GM21526 (cell line): ENCODE data around the gene C11orf24.
"Not testable (repeated sequence)": the region's sequence is repeated elsewhere in the genome, so short reads cannot be mapped to it uniquely, and the experiment has no call there.

Experiments
- ATAC-seq: cut with Tn5 transposase; IDR thresholded peaks from one replicate; pipeline ENCODE4 v1.9.1; 2021; ENCODE audit warnings: moderate library complexity; ENCODE audit not compliant: unreplicated experiment, low FRiP score

The C11orf24 gene

DNA sequence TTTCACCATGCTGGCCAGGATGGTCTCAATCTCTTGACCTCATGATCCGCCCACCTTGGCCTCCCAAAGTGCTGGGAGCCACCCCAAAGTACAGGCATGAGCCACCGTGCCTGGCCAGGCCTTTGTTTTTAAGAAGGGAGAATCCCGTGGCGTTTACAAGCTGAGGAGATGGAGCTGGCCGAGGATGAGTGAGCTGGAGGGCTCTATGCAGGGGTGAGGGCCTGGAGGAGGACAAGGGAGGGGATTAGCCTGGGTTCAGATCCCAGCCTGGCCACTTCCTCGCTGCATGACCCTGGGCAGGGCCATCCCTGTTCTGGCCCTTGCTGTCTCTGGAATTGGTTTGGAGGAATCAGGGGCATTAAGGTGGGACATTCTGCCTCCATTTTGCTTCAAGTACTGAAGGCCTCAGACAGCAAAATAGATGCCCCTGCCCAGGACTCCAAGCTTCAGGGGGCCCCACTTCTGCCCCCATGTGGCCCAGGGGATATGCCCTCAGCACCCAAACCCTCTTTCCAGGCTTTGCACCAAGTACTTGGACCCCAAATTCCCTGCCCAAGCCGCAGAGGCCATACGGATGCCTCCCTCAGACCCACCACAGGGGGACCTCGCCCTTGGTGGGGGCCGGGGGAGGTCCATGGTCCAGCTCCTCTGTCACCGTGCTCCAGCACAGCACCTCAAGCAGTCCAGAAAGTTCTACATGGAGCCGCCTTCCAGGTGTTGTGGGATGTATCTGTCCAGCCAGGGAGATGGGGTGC, 28.5 kb upstream of the C11orf24 start:
- ATAC-seq: no peak

DNA sequence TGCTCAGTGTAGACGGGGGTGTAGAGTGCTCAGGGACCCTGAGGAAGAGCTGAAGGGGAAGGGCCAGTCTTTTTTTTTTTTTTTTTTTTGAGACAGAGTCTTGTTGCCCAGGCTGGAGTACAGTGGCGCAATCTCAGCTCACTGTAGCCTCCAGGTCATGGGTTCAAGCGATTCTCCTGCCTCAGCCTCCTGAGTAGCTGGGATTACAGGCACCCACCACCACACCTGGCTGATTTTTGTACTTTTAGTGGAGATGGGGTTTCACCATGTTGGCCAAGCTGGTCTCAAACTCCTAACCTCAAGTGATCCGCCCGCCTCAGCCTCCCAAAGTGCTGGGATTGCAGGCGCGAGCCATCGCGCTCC, 27.7 kb upstream of the C11orf24 start:
- ATAC-seq: not testable (repeated sequence)

GRCh38 chr11:68298659-68299516, 27.1 kb upstream of the C11orf24 start:
- no peak for ATAC-seq

- no peak for ATAC-seq
These were observed 26.3 kb upstream of the C11orf24 start for GRCh38 chr11:68297812-68298658.

DNA sequence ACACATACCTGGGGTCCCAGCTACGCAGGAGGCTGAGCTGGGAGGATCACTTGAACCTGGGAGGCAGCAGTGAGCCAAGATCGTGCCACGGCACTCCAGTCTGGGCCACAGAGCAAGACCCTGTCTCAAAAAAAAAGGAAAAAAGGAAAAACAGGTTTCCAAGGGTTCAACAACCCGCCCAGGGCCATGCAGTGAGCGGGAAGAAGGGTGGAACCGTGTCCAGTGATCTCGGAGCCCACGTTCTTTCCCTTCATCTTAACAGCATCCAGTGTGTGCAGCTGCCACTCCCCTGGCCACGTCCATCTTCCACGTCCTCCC, 25.7 kb upstream of the C11orf24 start:
- no peak for ATAC-seq

DNA sequence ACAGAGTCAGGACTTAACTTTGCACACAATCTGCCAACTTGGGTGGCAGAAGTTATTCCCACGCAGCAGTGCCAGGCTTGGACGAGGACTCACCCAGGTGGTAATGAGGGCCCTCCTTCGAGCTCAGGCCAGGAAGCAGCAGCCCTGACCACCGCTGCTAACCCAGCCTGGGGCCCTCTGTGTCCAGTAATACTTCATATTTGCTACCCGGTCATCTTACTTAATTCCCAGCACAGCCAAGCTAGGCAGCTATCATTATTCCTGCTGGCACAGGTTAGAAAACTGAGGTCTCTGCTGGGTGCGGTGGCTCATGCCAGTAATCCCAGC, 25.2 kb upstream of the C11orf24 start:
- ATAC-seq: no peak

DNA sequence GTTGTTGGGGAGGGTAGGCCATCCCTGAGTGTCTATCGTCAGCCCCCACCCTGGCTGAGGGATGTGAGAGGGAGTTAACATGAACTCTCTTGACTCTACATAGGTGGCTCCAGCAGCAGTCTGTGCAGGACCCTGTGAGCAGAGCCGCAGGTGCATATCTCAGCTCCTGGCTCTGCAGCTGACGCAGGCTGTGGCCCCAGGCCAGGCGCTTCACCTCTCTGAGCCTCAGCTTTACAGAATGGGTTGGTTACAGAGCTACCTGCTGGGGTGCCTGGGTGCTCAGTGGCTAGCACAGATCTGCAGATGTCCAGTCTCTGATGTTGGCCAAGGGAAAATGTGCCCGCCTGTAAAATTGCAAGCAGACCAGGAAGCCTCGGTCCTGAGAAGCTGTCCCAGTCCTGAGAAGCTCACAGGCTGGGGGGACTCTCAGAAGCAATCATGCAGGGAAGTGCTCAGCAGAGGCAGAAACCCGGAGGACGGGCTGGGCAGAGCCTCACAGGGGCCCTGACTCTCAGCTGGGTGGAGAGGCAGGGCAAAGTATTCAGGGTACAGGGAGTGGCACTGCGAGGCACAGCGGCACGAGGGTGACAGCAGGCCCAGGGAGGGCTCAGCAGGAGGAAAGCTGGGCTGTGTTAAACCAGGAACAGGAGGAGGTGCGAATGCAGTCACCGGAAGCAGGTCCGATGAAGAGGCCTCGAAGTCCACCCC, 24.7 kb upstream of the C11orf24 start:
- ATAC-seq: no peak

DNA sequence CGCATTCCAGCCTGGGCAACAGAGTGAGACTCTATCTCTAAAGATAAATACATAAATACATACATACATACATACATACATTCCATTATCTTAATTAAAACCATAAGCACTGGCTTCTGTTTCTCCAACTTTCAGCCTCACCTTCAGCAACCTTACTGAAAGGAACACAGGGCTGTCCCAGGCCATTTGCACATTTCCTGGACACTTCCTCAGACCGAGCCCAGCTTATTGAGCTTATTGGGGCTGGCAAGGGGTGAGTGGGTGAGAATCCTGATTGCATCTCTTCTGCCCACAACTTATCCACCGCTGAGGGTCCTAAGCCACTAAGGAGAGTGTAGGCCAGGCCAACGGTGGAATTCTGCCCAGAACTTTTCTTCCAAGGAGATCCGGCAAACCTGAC, 24.2 kb upstream of the C11orf24 start:
- no peak for ATAC-seq

DNA sequence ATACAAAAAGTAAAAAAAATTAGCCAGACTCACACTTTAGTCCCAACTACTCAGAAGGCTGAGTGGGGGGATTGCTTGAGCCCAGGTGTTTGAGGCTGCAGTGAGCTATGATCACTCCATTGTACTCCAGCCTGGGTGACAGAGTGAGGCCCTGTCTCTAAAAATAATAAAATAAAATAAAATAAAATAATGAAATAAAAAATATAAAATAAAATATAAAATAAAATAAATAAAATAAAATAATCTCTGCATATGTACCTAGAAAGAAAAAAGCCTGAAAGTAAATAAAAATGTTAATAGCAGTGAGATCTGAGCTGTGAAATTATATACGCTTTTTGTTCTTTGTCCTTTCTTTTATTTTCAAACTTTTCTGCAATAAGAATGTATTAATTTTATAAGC, 23.5 kb upstream of the C11orf24 start:
- no peak for ATAC-seq

DNA sequence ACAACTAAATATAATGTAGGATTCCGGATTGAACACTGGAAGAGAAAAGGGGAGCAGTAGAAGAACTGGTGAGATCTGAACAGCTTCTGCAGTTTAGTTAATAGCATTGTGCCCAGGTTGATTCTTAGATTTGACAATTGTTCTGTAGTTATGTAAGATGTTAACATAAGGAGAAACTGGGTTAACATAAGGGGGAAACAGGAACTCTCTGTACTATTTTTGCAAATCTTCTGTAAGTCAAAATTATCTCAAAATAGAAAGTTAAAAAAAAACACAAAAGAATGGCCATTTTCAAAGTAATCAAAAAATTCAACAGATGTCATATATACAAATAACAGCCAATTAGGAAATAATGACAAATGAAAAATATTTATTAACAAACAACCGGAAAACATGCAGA, 21.9 kb upstream of the C11orf24 start:
- no peak for ATAC-seq

DNA sequence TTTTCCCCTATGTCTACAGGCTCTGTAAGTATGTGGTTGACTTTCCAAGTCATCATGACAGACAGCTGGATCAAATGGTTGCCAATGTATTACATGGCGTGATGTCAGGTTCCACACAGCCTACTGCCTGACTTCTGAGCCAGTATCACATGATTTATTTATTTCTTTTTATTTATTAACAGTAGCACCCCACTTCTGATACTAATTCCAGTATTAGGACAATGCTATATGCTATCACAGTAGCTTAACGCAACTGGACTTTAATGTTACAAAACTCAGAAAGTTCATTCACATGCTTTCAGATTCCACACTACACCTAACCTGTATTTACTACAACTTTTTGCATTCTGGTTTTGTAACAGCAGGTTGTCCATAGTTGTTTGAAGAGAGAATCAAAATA, 17.7 kb upstream of the C11orf24 start:
- no peak for ATAC-seq

- ATAC-seq: no peak
These were observed 15.6 kb upstream of the C11orf24 start for GRCh38 chr11:68287419-68287818.

DNA sequence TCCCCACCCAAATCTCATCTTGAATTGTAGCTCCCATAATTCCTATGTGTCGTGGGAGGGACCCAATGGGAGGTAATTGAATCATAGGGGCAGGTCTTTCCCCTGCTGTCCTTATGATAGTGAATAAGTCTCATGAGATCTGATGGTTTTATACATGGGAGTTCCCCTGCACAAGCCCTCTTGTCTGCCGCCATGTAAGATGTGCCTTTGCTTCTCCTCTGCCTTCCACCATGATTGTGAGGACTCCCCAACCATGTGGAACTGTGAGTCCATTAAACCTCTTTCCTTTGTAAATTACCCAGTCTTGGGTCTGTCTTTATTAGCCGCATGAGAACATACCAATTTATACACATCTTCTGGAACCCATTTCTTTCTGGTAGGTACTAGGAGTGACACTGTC, 12.8 kb upstream of the C11orf24 start:
- ATAC-seq: not testable (repeated sequence)

GRCh38 chr11:68282861-68283230, 11.1 kb upstream of the C11orf24 start:
- ATAC-seq: no peak

DNA sequence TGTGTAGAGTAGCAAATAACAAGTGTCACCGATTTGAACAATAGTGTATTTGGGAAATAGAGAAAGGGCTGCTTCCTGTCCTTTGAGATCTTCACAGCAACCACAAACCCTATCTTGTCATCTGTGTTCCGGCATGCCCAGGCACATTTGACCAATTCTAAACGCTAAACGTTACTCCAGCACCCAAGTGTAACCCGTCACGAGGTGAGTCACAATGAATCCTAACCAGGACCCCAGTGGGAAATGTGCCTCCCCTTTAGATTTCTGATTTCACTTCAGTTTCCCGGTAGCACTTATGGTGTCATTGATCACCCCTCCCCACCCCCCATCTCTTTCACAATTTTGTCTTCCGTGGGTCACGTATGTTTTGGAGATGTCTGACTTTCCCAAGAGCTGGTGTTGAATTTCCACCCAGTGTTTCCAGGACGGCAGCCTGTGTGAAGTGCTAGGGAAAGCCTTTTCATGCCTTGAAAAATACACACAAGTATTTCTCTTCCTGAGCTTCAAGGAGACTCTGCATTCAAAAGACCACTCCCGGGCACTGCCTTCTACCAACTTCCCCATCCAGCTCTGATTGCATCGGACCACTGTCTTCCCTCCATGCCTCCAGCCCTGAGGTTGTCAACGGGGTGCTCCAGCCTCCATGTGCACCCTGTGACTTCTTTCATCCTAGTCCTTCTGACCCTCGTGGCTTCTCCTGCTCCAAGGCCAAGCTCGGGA, 10.5 kb upstream of the C11orf24 start:
- ATAC-seq: no peak

GRCh38 chr11:68279676-68280075, 7.9 kb upstream of the C11orf24 start:
- no peak for ATAC-seq

DNA sequence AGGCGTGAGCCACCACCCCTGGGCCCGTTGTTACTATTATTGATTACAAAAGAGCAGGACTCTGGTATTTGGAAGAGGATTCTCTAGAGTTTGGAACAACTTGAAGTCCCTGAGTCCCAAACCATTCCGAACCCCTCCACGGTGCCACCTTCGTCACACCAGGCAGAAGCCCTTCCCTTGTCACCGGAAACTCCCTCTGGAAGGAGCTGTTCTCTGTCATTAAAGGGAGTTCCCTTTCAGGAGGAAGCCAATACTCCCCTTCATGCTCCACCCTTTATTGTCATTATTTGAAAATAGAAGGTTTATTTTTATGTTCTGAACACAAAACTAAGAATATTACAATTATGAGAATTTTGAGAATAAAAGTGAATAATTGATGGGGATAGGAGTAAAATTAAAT, 5.1 kb upstream of the C11orf24 start:
- no peak for ATAC-seq

DNA sequence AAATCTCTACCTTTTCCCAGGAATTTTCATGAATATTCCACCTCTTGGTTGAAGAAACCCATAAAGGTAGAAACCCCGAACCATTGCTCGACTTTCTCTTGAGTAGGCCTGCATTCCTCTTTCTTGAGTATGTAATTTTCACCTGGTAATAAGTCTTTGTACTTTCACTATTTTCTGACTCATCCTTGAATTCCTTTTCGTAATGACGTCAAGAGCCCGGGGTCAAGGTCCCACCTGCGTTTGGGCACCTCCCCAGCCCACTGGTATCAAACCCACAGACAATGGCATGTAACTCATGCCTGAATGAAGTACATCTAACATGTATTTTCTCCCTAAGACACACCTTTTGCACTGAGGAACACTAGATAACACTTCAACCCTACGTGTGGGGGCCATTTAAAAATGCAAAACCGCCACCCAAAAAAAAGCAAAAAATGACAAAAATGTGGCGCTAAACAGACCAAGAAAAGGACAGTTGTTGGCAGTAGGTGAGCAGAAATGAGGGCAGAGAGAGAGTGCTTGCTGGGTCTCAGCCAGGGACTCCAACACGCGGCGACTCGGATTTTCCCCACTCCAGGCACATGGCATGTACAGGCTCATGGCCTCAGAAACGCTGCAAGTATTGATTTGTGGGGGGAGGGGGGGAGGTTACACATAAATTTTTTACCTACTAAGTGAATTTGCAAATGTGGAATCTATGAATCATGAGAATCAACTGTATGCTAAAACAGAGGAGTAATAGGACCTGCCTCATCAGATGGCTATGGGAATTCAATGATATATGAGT, 4.1 kb upstream of the C11orf24 start:
- no peak for ATAC-seq

DNA sequence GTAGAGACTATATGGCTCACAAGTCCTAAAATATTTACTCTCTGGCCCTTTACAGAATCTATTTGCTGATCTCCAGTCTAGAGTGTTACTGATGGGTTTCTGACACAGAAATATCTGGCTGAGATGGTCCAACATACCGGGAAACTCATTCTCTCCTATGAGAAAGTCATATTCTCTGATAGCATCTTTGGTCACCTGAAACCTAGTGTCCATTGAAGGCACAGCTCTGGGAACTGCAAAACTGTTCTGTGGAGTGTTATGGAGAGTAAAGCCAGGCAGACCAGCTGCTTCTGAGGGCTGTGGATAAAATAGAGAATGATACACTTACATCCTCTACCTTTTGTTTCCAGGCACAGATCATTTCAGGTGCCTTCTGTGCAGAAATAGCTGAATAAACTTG, 2.5 kb upstream of the C11orf24 start:
- no peak for ATAC-seq
